T-cell (primary cell): ENCODE data around the gene PRTN3. TPM values are rescaled to one million over a fixed set of nuclear protein-coding genes. Genes with fewer than 3 reads are reported as not detected.

Experiments used
- ATAC-seq, 4 experiments: fragments of 200-7000 bp in 3 of 4; fragments of 150-1000 bp in 1 of 4; cut with Tn5 transposase; replicated peaks in 1 of 4; 1 replicate in 3 of 4; 2 replicates in 1 of 4; pipeline ENCODE4 v1.10.0; 2021; ENCODE audit warnings: moderate library complexity in 3 of 4, mild to moderate bottlenecking in 2 of 4, moderate number of reproducible peaks in 1 of 4
- CTCF ChIA-PET, 2 donors: fragments of 300-600 bp; sonication (Branson Sonifier 250); formaldehyde crosslinking; loops; one replicate each; lab custom pipeline; 2022; ENCODE audit warnings: antibody characterized with exemption in 2 of 2; lab: Charles Lee
- POLR2A ChIA-PET, 2 donors: fragments of 300-600 bp; sonication (Branson Sonifier 250); formaldehyde crosslinking; loops; one replicate each; lab custom pipeline; 2022; ENCODE audit warnings: antibody characterized with exemption in 2 of 2; lab: Charles Lee
- DNase-seq, 35 experiments: peaks; one replicate each; pipeline versions ENCODE4 v3.0.0 to v3.0.0-alpha.2; 2013 to 2023
- H3K27ac ChIP-seq: one replicate; pipeline ENCODE4 v1.5.1; 2013; ENCODE audit warnings: low read length
- H3K27me3 ChIP-seq, 2 experiments: replicated peaks in 1 of 2; 1 replicate in 1 of 2; 2 replicates in 1 of 2; pipeline versions ENCODE4 v1.6.1 to v1.7.0; 2013; ENCODE audit warnings: low read length in 1 of 2, mixed read lengths in 1 of 2; ENCODE audit not compliant: control insufficient read depth in 2 of 2, insufficient read depth in 2 of 2; ENCODE audit errors: extremely low read depth in 1 of 2
- H3K36me3 ChIP-seq, 2 donors: 1 replicate in 1 of 2; 2 replicates in 1 of 2; pipeline versions ENCODE4 v1.6.1 to v1.7.0; 2013; ENCODE audit warnings: low read length in 1 of 2; ENCODE audit not compliant: control insufficient read depth in 2 of 2, insufficient read depth in 1 of 2; ENCODE audit errors: extremely low read depth in 1 of 2
- H3K4me1 ChIP-seq, 2 experiments: 1 replicate in 1 of 2; 2 replicates in 1 of 2; pipeline versions ENCODE4 v1.6.1 to v1.7.0; 2013; ENCODE audit warnings: low read length in 2 of 2, mixed read lengths in 1 of 2; ENCODE audit not compliant: insufficient read depth in 2 of 2, control insufficient read depth in 1 of 2; ENCODE audit errors: extremely low read depth in 1 of 2
- H3K4me3 ChIP-seq, 2 donors: 1 replicate in 1 of 2; 2 replicates in 1 of 2; pipeline versions ENCODE4 v1.5.1 to v1.7.0; 2013; ENCODE audit warnings: mild to moderate bottlenecking in 2 of 2, low read length in 1 of 2, moderate library complexity in 1 of 2; ENCODE audit not compliant: control insufficient read depth in 1 of 2; ENCODE audit errors: extremely low read depth in 1 of 2
- H3K9me3 ChIP-seq: 2 replicates; pipeline ENCODE4 v1.7.0; 2013
- H3K27ac Mint-ChIP-seq, 2 donors: one replicate each; pipeline ENCODE4 v1.8.0; 2020 to 2021; ENCODE audit warnings: mild to moderate bottlenecking in 2 of 2, mixed read lengths in 2 of 2
- H3K27me3 Mint-ChIP-seq, 2 donors: one replicate each; pipeline ENCODE4 v1.8.0; 2021 to 2022; ENCODE audit warnings: mixed read lengths in 2 of 2
- H3K36me3 Mint-ChIP-seq: one replicate; pipeline ENCODE4 v1.8.0; 2021; ENCODE audit warnings: mixed read lengths
- H3K4me1 Mint-ChIP-seq, 3 donors: one replicate each; pipeline ENCODE4 v1.8.0; 2020 to 2022; ENCODE audit warnings: mixed read lengths in 3 of 3, mild to moderate bottlenecking in 1 of 3
- H3K4me3 Mint-ChIP-seq, 3 donors: one replicate each; pipeline ENCODE4 v1.8.0; 2020 to 2022; ENCODE audit warnings: mild to moderate bottlenecking in 3 of 3, mixed read lengths in 3 of 3, moderate library complexity in 3 of 3
- H3K9me3 Mint-ChIP-seq, 3 donors: one replicate each; pipeline ENCODE4 v1.8.0; 2020 to 2022; ENCODE audit warnings: mixed read lengths in 3 of 3
- WGBS: methylation state at CpG from one replicate; pipeline ENCODE4 v1.1.5; 2013; ENCODE audit warnings: missing lambda C conversion rate; ENCODE audit not compliant: insufficient coverage; 5-methylcytosine and 5-hydroxymethylcytosine counted together
- total RNA-seq, 35 experiments: library from RNA in 6 of 35; stranded (reverse) in 6 of 35; fragments of 120-200 nt in 1 of 35; gene quantifications; one replicate each; pipeline versions ENCODE4 v1.2.1 to v1.2.4 and lab custom pipeline; 2013 to 2026

The PRTN3 gene
- total RNA-seq, 5 donors from 2014 or later (not counting 1 experiment from before 2014, with no cell fraction given): 0.50 TPM; not detected in 4

GRCh38 chr19:811506-812048 lies 29.2 kb upstream of the PRTN3 start:
- Histone ChIP-seq H3K27ac (no peak overlapping the region), H3K4me3 (no peak overlapping the region), H3K4me1 (no peaks in the 10 kb centered on the region), H3K36me3 (peaks cover 52 to 55% of the 10 kb centered on the region in 2 donors), H3K27me3 (no peaks in the 10 kb centered on the region), H3K9me3 (no peaks in the 10 kb centered on the region)
- POLR2A ChIA-PET: no interaction called here
- H3K36me3 Mint-ChIP-seq: peaks cover 26% of the 10 kb centered on the region
- DNase-seq: no peak
- peaks cover 9 to 13% (median 10%) of the 10 kb centered on the region in 3 donors for H3K4me1 Mint-ChIP-seq
- 93% methylated on average over 11 of the region's 20 CpGs for WGBS
- CTCF ChIA-PET: no interaction called here
- no peak overlapping the region for H3K27ac Mint-ChIP-seq
- H3K9me3 Mint-ChIP-seq: no peaks in the 10 kb centered on the region
- no peak overlapping the region for H3K4me3 Mint-ChIP-seq
- ATAC-seq: no peak
- no peaks in the 10 kb centered on the region for H3K27me3 Mint-ChIP-seq

GRCh38 chr19:812049-812746 lies 28.6 kb upstream of the PRTN3 start:
- Mint-ChIP-seq H3K4me3 (no peak overlapping the region), H3K9me3 (no peaks in the 10 kb centered on the region), H3K4me1 (peaks cover 7 to 14% (median 7%) of the 10 kb centered on the region in 3 donors), H3K36me3 (peaks cover 22% of the 10 kb centered on the region), H3K27ac (no peak overlapping the region), H3K27me3 (no peaks in the 10 kb centered on the region)
- Histone ChIP-seq H3K9me3 (no peaks in the 10 kb centered on the region), H3K4me1 (no peaks in the 10 kb centered on the region), H3K27ac (no peak overlapping the region), H3K36me3 (peaks cover 46 to 48% of the 10 kb centered on the region in 2 donors), H3K27me3 (no peaks in the 10 kb centered on the region), H3K4me3 (no peak overlapping the region)
- 96% methylated on average over 52 of the region's 80 CpGs for WGBS
- ChIA-PET POLR2A (no interaction called here), CTCF (no interaction called here)
- DNase-seq (no peak), ATAC-seq (peak in 1 of 4 experiments; percentile 1)

GRCh38 chr19:812747-813218 lies 28.0 kb upstream of the PRTN3 start:
- H3K27ac Mint-ChIP-seq: no peak overlapping the region
- H3K4me3 Mint-ChIP-seq: no peak overlapping the region
- H3K9me3 Mint-ChIP-seq: no peaks in the 10 kb centered on the region
- H3K36me3 ChIP-seq: peaks cover 43 to 44% of the 10 kb centered on the region in 2 donors
- peaks cover 17% of the 10 kb centered on the region for H3K36me3 Mint-ChIP-seq
- H3K4me1 Mint-ChIP-seq: peaks cover under 1 to 9% (median 1%) of the 10 kb centered on the region in 3 donors
- ATAC-seq: peak in 1 of 4 experiments; percentile 4
- H3K9me3 ChIP-seq: no peaks in the 10 kb centered on the region
- DNase-seq: no peak
- CTCF ChIA-PET: no interaction called here
- WGBS: 96% methylated on average over 67 of the region's 72 CpGs
- H3K27me3 ChIP-seq: no peaks in the 10 kb centered on the region
- no peak overlapping the region for H3K4me3 ChIP-seq
- no peak overlapping the region for H3K27ac ChIP-seq
- H3K4me1 ChIP-seq: no peaks in the 10 kb centered on the region
- POLR2A ChIA-PET: no interaction called here
- no peaks in the 10 kb centered on the region for H3K27me3 Mint-ChIP-seq

GRCh38 chr19:813219-814151 lies 27.3 kb upstream of the PRTN3 start:
- Mint-ChIP-seq H3K36me3 (peaks cover 14% of the 10 kb centered on the region), H3K4me1 (peaks cover 0 to 7% (median 0%) of the 10 kb centered on the region in 3 donors), H3K27ac (no peak overlapping the region), H3K4me3 (no peak overlapping the region), H3K9me3 (no peaks in the 10 kb centered on the region), H3K27me3 (no peaks in the 10 kb centered on the region)
- ChIA-PET POLR2A (no interaction called here), CTCF (no interaction called here)
- H3K4me3 ChIP-seq: no peak overlapping the region
- 95% methylated on average over 72 of the region's 87 CpGs for whole genome bisulfite sequencing
- no peak overlapping the region for H3K27ac ChIP-seq
- no peaks in the 10 kb centered on the region for H3K4me1 ChIP-seq
- H3K36me3 ChIP-seq: peaks cover 36 to 40% of the 10 kb centered on the region in 2 donors
- no peak for DNase-seq
- no peaks in the 10 kb centered on the region for H3K27me3 ChIP-seq
- no peaks in the 10 kb centered on the region for H3K9me3 ChIP-seq
- ATAC-seq: peak in 1 of 4 experiments; percentile 19

GRCh38 chr19:814152-815078 lies 26.4 kb upstream of the PRTN3 start:
- ChIA-PET POLR2A (no interaction called here), CTCF (no interaction called here)
- WGBS: 93% methylated on average over 45 of the region's 49 CpGs
- Mint-ChIP-seq H3K27ac (no peak overlapping the region), H3K4me3 (no peak overlapping the region), H3K27me3 (no peaks in the 10 kb centered on the region), H3K9me3 (no peaks in the 10 kb centered on the region), H3K4me1 (peaks cover 0 to 7% (median 0%) of the 10 kb centered on the region in 3 donors), H3K36me3 (peaks cover 14% of the 10 kb centered on the region)
- Histone ChIP-seq H3K9me3 (no peaks in the 10 kb centered on the region), H3K27me3 (no peaks in the 10 kb centered on the region), H3K27ac (no peak overlapping the region), H3K4me3 (no peak overlapping the region), H3K4me1 (no peaks in the 10 kb centered on the region), H3K36me3 (peaks cover 27 to 39% of the 10 kb centered on the region in 2 donors)
- ATAC-seq (peak in 2 of 4 experiments; percentile 7 to 12), DNase-seq (no peak)
